HepG2 (cell line): ENCODE results near the gene ZFP92. TPM values are rescaled to one million over a fixed set of nuclear protein-coding genes. Genes with fewer than 3 reads are reported as not detected.

ENCODE experiments used
- ATAC-seq: fragments of 200-7000 bp; cut with Tn5 transposase; 3 replicates; pipeline ENCODE4 v1.9.1; 2020; ENCODE audit warnings: mild to moderate bottlenecking, moderate library complexity
- BruUV-seq: library from RNA; stranded (reverse); fragments of 400-500 nt; replicated peaks from 2 replicates; lab custom pipeline; 2021; lab: Mats Ljungman, UMichigan
- CTCF ChIA-PET: fragments of 300-600 bp; formaldehyde crosslinking; extraction: SDS; loops from one replicate; lab custom pipeline; 2021; ENCODE audit warnings: low total read pairs, inconsistent platforms, low intra/inter-chr PET ratio; lab: Yijun Ruan, JAX
- POLR2A ChIA-PET: fragments of 350-600 bp; sonication (Branson Sonifier 250); formaldehyde crosslinking; loops from one replicate; lab custom pipeline; 2020; ENCODE audit warnings: antibody characterized with exemption, inconsistent platforms; lab: Yijun Ruan, JAX
- DNase-seq: peaks from one replicate; pipeline ENCODE4 v3.0.0-alpha.2; 2015; ENCODE audit warnings: low spot score
- FAIRE-seq: peaks from 3 replicates; lab custom pipeline; 2011; peaks lifted over from hg19 to GRCh38; lab: Jason Lieb, UNC
- H2AFZ ChIP-seq: one replicate; pipeline ENCODE4 v1.6.1; 2011; ENCODE audit warnings: low read length, inconsistent platforms
- H3K27ac ChIP-seq: fragments of 300-600 bp; 3 replicates; pipeline ENCODE4 v1.8.0; 2011; ENCODE audit warnings: mixed run types, mild to moderate bottlenecking, mixed read lengths, low read length, inconsistent platforms; ENCODE audit not compliant: insufficient read depth; ENCODE audit errors: extremely low read length
- H3K27me3 ChIP-seq, 2 experiments: fragments of 200-600 bp in 1 of 2; 2 replicates in 1 of 2; 3 replicates in 1 of 2; pipeline versions ENCODE4 v1.6.0 to v1.8.0; 2011; ENCODE audit warnings: low read length in 2 of 2, mild to moderate bottlenecking in 2 of 2, moderate library complexity in 2 of 2, inconsistent platforms in 1 of 2; ENCODE audit not compliant: insufficient read depth in 2 of 2, control insufficient read depth in 1 of 2
- H3K36me3 ChIP-seq, 2 experiments: fragments of 200-600 bp in 1 of 2; replicated peaks in 1 of 2; 2 replicates in 1 of 2; 3 replicates in 1 of 2; pipeline versions ENCODE4 v1.5.1 to v1.8.0; 2011; ENCODE audit warnings: low read length in 2 of 2, inconsistent platforms in 1 of 2; ENCODE audit not compliant: insufficient read depth in 2 of 2, control insufficient read depth in 1 of 2
- H3K4me1 ChIP-seq: 2 replicates; pipeline ENCODE4 v1.5.1; 2012; ENCODE audit warnings: low read length, inconsistent platforms; ENCODE audit not compliant: insufficient read depth
- H3K4me2 ChIP-seq: 2 replicates; pipeline ENCODE4 v1.6.0; 2011; ENCODE audit warnings: low read depth, low read length, inconsistent platforms
- H3K4me3 ChIP-seq, 3 experiments: fragments of 200-600 bp in 1 of 3; sonication (generic), shearing (Covaris generic) in 1 of 3; replicated peaks in 1 of 3; 2 replicates each; pipeline ENCODE4 v1.5.1; 2011 to 2016; ENCODE audit warnings: low read length in 3 of 3, inconsistent platforms in 2 of 3, low read depth in 2 of 3, mild to moderate bottlenecking in 2 of 3, control low read depth in 1 of 3, mixed read lengths in 1 of 3; ENCODE audit not compliant: insufficient read depth in 1 of 3
- H3K79me2 ChIP-seq: one replicate; pipeline ENCODE4 v1.6.1; 2011; ENCODE audit warnings: low read length, inconsistent platforms; ENCODE audit not compliant: insufficient read depth
- H3K9ac ChIP-seq: 2 replicates; pipeline ENCODE4 v1.6.0; 2011; ENCODE audit warnings: mild to moderate bottlenecking, low read depth, low read length, inconsistent platforms; ENCODE audit not compliant: insufficient read depth
- H3K9me3 ChIP-seq: 2 replicates; pipeline ENCODE4 v1.5.1; 2012; ENCODE audit warnings: mild to moderate bottlenecking, low read length
- H4K20me1 ChIP-seq: 2 replicates; pipeline ENCODE4 v1.6.0; 2011; ENCODE audit warnings: inconsistent platforms, mild to moderate bottlenecking, low read length, moderate library complexity; ENCODE audit not compliant: insufficient read depth
- HOXA7 ChIP-seq: sonication (generic); formaldehyde crosslinking; IDR thresholded peaks from 2 replicates; pipeline ENCODE4 v1.8.1; 2022; ENCODE audit warnings: mild to moderate bottlenecking, missing genetic modification reagents, moderate library complexity
- MNT ChIP-seq: fragments of 450-650 bp; IDR thresholded peaks from 2 replicates; pipeline ENCODE4 v1.6.1; 2016
- SPEN ChIP-seq: sonication (generic); formaldehyde crosslinking; IDR thresholded peaks from 2 replicates; pipeline ENCODE4 v1.5.1; 2020; ENCODE audit warnings: low read depth, mild to moderate bottlenecking, missing genetic modification reagents
- ZMAT3 ChIP-seq: sonication (generic); formaldehyde crosslinking; conservative IDR thresholded peaks from 2 replicates; pipeline ENCODE4 v1.7.0; 2021; ENCODE audit warnings: missing genetic modification reagents
- ZNF646 ChIP-seq: sonication (generic); formaldehyde crosslinking; IDR thresholded peaks from 2 replicates; pipeline ENCODE4 v1.9.0; 2021; ENCODE audit warnings: mild to moderate bottlenecking, missing genetic modification reagents
- WGBS: methylation state at CpG from one replicate; pipeline ENCODE4 v1.1.6; 2017; ENCODE audit warnings: low lambda C conversion rate; 5-methylcytosine and 5-hydroxymethylcytosine counted together
- in situ Hi-C: cut with HindIII; loops from 2 replicates; pipeline ENCODE4 v1.10.0; 2017; ENCODE audit warnings: low pct_unique_long_range_greater_than_20kb; ENCODE audit not compliant: extremely low pct_ligation_motif_present
- intact Hi-C: fragments of 100-400 bp; cut with micrococcal nuclease; formaldehyde crosslinking; loops from one replicate; pipeline ENCODE4 v1.10.0; 2022; ENCODE audit not compliant: unreplicated experiment
- polyA plus RNA-seq, 8 experiments: library from polyadenylated mRNA; depleted of rRNA in 3 of 8; stranded (reverse) in 7 of 8; unstranded in 1 of 8; fragments of >200 nt; fragmentation: Illumina TruSeq in 4 of 8; extraction: Trizol in 4 of 8; gene quantifications; 2 replicates each; pipeline versions ENCODE4 v1.2.1 to v1.2.3, GENCODE V29; 2011 to 2016; ENCODE audit warnings: low read depth in 4 of 8, missing spikeins in 1 of 8, mixed read lengths in 1 of 8; ENCODE audit not compliant: insufficient read depth in 1 of 8
- total RNA-seq, 5 experiments: library from RNA; depleted of rRNA; stranded (reverse); fragments of >200 nt; fragmentation: Illumina TruSeq; extraction: Trizol; gene quantifications; 2 replicates each; pipeline ENCODE4 v1.2.3, GENCODE V29; 2016; ENCODE audit warnings: low read depth in 1 of 5

ZFP92 gene
- total and polyA plus RNA-seq, 2 of the 13 experiments (the other 11 are each of a cell fraction or from before 2014, with no cell fraction given), result 0.02 TPM; not detected in 1

GRCh38 chrX:153382563-153383482 lies 28.4 kb upstream of the ZFP92 start:
- WGBS, result 49% methylated on average over 3 of the region's 3 CpGs
- no peaks in the 10 kb centered on the region for H3K79me2 ChIP-seq
- POLR2A ChIA-PET, result no interaction called here
- DNase-seq (no peak), FAIRE-seq (peak; percentile 70), ATAC-seq (no peak)
- TF ChIP-seq ZMAT3 (CRISPR knock-in tag) (no peak), SPEN (no peak), ZNF646 (0 out of 2 replicates have a peak, but pooled peaks have one; percentile 58), HOXA7 (CRISPR knock-in tag) (no peak), MNT (peak; percentile 57)
- no peaks in the 10 kb centered on the region for H3K9me3 ChIP-seq
- H3K4me2 ChIP-seq, result peak overlapping the region; percentile 69; the same call in 1 of the 2 replicates
- CTCF ChIA-PET, result no interaction called here
- intact Hi-C loops, result no loop called here
- peaks cover 0 to 6% of the 10 kb centered on the region in 2 experiments; a peak in 1 of 5 replicates for H3K27me3 ChIP-seq
- H3K9ac ChIP-seq, result peak overlapping the region; percentile 40; the same call in 1 of the 2 replicates
- no peak overlapping the region for H3K4me3 ChIP-seq
- peak overlapping the region; percentile 65 for H3K27ac ChIP-seq
- no peak overlapping the region for H2AFZ ChIP-seq
- no TSS peak for BruUV-seq
- H4K20me1 ChIP-seq, result no peaks in the 10 kb centered on the region
- H3K36me3 ChIP-seq, result no peaks in the 10 kb centered on the region
- H3K4me1 ChIP-seq, result peaks cover 19% of the 10 kb centered on the region
- in situ Hi-C loops, result no loop called here
